ENCODE data around the gene CCNJL. TPM values are rescaled to one million over a fixed set of nuclear protein-coding genes. Genes with fewer than 3 reads are reported as not detected.

Gene CCNJL
- total and polyA plus RNA-seq, 12 donors: 1.2 to 10.6 (median 4.3) TPM

DNA sequence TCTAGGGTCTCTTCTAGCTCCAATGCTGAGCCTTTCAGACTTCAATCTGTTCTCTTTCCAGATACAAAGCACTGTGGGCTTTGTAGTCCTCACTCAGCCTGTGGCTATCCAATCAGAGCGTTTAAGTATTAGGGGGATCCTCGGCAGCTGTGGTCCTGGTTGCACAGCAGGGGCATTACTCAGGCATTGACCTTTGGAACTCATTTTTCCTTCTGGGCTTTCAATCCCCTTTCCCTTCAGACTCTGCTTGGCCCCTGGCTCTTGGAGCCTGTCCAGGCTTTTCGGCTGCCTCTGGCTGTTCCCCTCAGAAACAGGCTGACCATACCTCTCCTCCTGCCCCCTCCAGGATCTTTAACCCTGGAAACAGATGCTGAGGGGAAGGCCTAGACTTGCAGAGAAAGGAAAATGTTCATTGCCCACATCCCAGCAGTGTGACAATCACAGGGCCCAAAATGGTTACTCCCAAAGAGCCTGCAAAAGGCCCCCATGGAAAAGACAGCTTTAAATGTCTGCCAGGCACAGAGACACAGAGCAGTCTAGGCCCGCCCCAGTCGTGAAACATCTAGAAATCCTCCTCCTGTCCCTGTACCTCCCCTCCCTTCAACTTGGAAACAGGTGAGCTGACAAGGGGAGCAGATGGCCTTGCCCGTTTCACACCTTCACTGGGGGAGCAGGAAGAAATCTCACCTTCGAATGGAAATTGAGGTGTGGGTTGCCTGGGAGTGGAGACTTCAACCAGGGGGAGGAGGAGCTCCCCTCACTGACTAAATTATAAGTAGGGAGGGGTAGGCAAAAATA, 44.4 kb upstream of the CCNJL start:
- TF ChIP-seq POLR2A (IDR thresholded peaks at IDR 0.05): no peak
- TF ChIP-seq, protein P1, sequence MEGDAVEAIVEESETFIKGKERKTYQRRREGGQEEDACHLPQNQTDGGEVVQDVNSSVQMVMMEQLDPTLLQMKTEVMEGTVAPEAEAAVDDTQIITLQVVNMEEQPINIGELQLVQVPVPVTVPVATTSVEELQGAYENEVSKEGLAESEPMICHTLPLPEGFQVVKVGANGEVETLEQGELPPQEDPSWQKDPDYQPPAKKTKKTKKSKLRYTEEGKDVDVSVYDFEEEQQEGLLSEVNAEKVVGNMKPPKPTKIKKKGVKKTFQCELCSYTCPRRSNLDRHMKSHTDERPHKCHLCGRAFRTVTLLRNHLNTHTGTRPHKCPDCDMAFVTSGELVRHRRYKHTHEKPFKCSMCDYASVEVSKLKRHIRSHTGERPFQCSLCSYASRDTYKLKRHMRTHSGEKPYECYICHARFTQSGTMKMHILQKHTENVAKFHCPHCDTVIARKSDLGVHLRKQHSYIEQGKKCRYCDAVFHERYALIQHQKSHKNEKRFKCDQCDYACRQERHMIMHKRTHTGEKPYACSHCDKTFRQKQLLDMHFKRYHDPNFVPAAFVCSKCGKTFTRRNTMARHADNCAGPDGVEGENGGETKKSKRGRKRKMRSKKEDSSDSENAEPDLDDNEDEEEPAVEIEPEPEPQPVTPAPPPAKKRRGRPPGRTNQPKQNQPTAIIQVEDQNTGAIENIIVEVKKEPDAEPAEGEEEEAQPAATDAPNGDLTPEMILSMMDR (IDR thresholded peaks at IDR 0.05): no peak
- H3K36me3 ChIP-seq (replicated peaks in 1 of 2): no peaks in the 10 kb centered on the region
- 68 to 87% (median 74%) methylated on average over 7 of the region's 7 CpGs for WGBS, 4 donors
- peaks cover 0 to 7% of the 10 kb centered on the region in 2 donors for H3K4me1 ChIP-seq (replicated peaks in 1 of 2)
- H3K27me3 ChIP-seq: no peaks in the 10 kb centered on the region
- no peak for DNase-seq
- no peaks in the 10 kb centered on the region for H3K9me3 ChIP-seq (replicated peaks in 1 of 3)
- intact Hi-C loops (cut with DNase I): no loop called here
- H3K27ac ChIP-seq: peak overlapping the region in 1 of 5 donors; percentile 2
- H3K4me3 ChIP-seq: no peak overlapping the region

DNA sequence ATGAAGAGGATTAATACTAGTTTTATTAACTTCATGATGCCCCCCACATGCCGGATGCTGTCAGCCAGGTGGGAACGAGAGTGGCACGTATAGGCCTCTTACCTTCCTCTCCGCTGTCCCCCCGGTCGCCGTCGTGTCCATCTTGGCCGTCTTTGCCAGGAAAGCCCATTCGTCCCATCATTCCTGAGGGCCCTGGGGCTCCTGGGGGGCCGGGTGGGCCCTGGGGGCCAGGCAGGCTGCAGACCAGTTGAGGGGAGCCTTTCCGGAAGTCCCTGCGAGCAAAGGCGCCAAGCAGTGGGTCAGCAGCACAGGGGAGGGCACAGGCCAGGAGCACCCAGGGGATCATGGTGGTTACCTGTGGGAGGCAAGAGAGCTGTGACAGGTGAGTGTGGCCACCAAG, 42.3 kb upstream of the CCNJL start:
- intact Hi-C loops (cut with DNase I): no loop called here
- H3K4me3 ChIP-seq: no peak overlapping the region
- H3K36me3 ChIP-seq (replicated peaks in 1 of 2): no peaks in the 10 kb centered on the region
- no peaks in the 10 kb centered on the region for H3K9me3 ChIP-seq (replicated peaks in 1 of 3)
- H3K27me3 ChIP-seq: no peaks in the 10 kb centered on the region
- peaks cover 0 to 7% of the 10 kb centered on the region in 2 donors for H3K4me1 ChIP-seq (replicated peaks in 1 of 2)
- H3K27ac ChIP-seq: no peak overlapping the region
- 90 to 95% (median 92%) methylated on average over 11 to 14 of the region's 14 CpGs for WGBS, 4 donors
- TF ChIP-seq POLR2A (IDR thresholded peaks at IDR 0.05): no peak
- TF ChIP-seq, protein P1 (IDR thresholded peaks at IDR 0.05): no peak
- DNase-seq: no peak

DNA sequence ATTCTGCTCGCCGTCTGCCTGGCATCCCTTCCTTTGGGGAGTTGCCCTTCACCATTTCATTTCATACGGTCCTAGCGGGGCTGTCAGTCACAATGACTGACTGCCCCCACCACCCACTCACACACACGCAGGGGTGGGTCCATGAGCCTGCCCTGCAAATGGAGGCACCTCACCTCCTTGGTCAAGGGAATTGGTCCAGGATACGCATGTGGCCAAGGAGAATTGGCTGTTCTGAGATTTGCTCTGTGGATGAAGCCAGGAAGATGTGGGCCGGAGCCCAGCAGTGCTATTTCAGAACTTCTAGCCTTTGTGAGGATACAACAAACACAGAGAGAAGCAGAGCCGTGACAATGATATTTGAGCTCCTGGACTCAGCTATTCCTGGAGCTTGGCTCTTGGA, 41.0 kb upstream of the CCNJL start:
- TF ChIP-seq POLR2A (IDR thresholded peaks at IDR 0.05): no peak
- TF ChIP-seq, protein P1 (IDR thresholded peaks at IDR 0.05): no peak
- H3K4me1 ChIP-seq (replicated peaks in 1 of 2): peaks cover 0 to 7% of the 10 kb centered on the region in 2 donors
- no peaks in the 10 kb centered on the region for H3K9me3 ChIP-seq (replicated peaks in 1 of 3)
- H3K27me3 ChIP-seq: no peaks in the 10 kb centered on the region
- intact Hi-C loops (cut with DNase I): no loop called here
- no peak for DNase-seq
- no peaks in the 10 kb centered on the region for H3K36me3 ChIP-seq (replicated peaks in 1 of 2)
- no peak overlapping the region for H3K27ac ChIP-seq
- no peak overlapping the region for H3K4me3 ChIP-seq
- 85 to 92% (median 89%) methylated on average over 8 of the region's 8 CpGs for WGBS, 4 donors

DNA sequence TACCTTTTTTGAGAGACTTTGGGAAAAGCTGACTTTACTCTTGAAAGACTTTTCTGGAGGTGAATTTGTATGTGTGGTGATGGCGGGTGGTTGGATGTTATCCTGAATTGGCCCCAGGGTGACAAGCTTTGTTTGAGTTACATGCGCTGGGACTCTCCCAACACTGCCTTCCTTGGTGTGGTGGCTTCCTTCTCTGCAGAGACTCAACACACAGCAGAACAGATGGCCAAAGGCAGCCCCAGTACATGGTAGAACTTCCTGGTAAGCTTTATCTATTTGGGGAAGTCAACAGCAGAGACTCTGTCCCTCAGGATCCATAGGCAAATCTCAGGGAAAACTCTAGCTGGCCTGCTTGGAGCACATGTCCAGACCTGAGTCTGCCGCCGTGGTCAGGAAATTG, 39.9 kb upstream of the CCNJL start:
- H3K27me3 ChIP-seq: no peaks in the 10 kb centered on the region
- intact Hi-C loops (cut with DNase I): no loop called here
- no peak overlapping the region for H3K27ac ChIP-seq
- no peak overlapping the region for H3K4me3 ChIP-seq
- DNase-seq: no peak
- H3K4me1 ChIP-seq (replicated peaks in 1 of 2): peaks cover 0 to under 1% of the 10 kb centered on the region in 2 donors
- TF ChIP-seq, protein P1 (IDR thresholded peaks at IDR 0.05): no peak
- no peak for TF ChIP-seq POLR2A (IDR thresholded peaks at IDR 0.05)
- no peaks in the 10 kb centered on the region for H3K9me3 ChIP-seq (replicated peaks in 1 of 3)
- no peaks in the 10 kb centered on the region for H3K36me3 ChIP-seq (replicated peaks in 1 of 2)
- 94 to 100% (median 98%) methylated on average over 2 to 4 of the region's 4 CpGs for WGBS, 4 donors
